Activated T-helper 2 cell treated with anti-CD3 and anti-CD28 coated beads, Interferon-gamma antibody, Interleukin-2, Interleukin-4, amounts not matched to agents 10 μg/mL and 5 μg/mL and 100 μg/mL, durations not matched to agents 14 hours and 24 hours and 36 hours (primary cell): ENCODE measurements around the gene SMARCD3. TPM values are rescaled to one million over a fixed set of nuclear protein-coding genes. Genes with fewer than 3 reads are reported as not detected.

Experiments
- total RNA-seq: library from RNA; stranded (reverse); gene quantifications from 2 replicates; pipeline ENCODE4 v1.2.3, GENCODE V29; 2022

Gene SMARCD3
- total RNA-seq, 1 donor from 2014 or later = 3.3 TPM

Other genes starting within 250 kb of the SMARCD3 start
- gene ATG9B, start 224.2 kb downstream of the SMARCD3 start, total RNA-seq = 5.0 and 6.4 TPM in 2 replicates
- 59.5 and 59.6 TPM in 2 replicates for gene ABCB8, start 220.2 kb downstream of the SMARCD3 start, total RNA-seq
- gene ASIC3, start 200.2 kb downstream of the SMARCD3 start, total RNA-seq = 3.3 and 4.0 TPM in 2 replicates
- 24.1 and 25.7 TPM in 2 replicates for gene CDK5, start 190.8 kb downstream of the SMARCD3 start, total RNA-seq
- gene SLC4A2, start 189.1 kb downstream of the SMARCD3 start, total RNA-seq = 106 and 109 TPM in 2 replicates
- gene FASTK, start 167.9 kb downstream of the SMARCD3 start, total RNA-seq = 83.2 and 85.2 TPM in 2 replicates
- gene TMUB1, start 165.2 kb downstream of the SMARCD3 start, total RNA-seq = 57.4 and 60.8 TPM in 2 replicates
- gene AGAP3, start 162.2 kb downstream of the SMARCD3 start, total RNA-seq = 62.5 and 64.4 TPM in 2 replicates
- not detected in 2 replicates for gene GBX1, start 81.0 kb downstream of the SMARCD3 start, total RNA-seq
- gene ASB10, start 61.4 kb downstream of the SMARCD3 start, total RNA-seq = not detected in 2 replicates
- gene H2BK1, start 38.2 kb downstream of the SMARCD3 start, total RNA-seq = not detected in 2 replicates
- gene ABCF2, start 21.5 kb downstream of the SMARCD3 start, total RNA-seq = 63.4 and 69.2 TPM in 2 replicates
- gene CHPF2, start 16.2 kb downstream of the SMARCD3 start, total RNA-seq = 43.8 and 46.0 TPM in 2 replicates
- gene NUB1, start 93.1 kb upstream of the SMARCD3 start, total RNA-seq = 49.2 and 57.0 TPM in 2 replicates
- not detected in 2 replicates for gene WDR86, start 161.3 kb upstream of the SMARCD3 start, total RNA-seq
- gene CRYGN, start 191.4 kb upstream of the SMARCD3 start, total RNA-seq = not detected in 2 replicates